ENCODE results near the gene PEDS1.

GRCh38 chr20:50169329-50169823, 15.9 kb upstream of the PEDS1 start:
- TF ChIP-seq EMX1 (CRISPR knock-in tag; IDR thresholded peaks at IDR 0.05) = no peak
- no peak for TF ChIP-seq ZNF423 (CRISPR knock-in tag; IDR thresholded peaks at IDR 0.05)
- no peak for TF ChIP-seq ARID4B (CRISPR knock-in tag; IDR thresholded peaks at IDR 0.05; ENCODE audit: borderline replicate concordance)
- no peak for TF ChIP-seq ATF6 (CRISPR knock-in tag; IDR thresholded peaks at IDR 0.05)
- peak; percentile 97 for TF ChIP-seq CTCF (IDR thresholded peaks at IDR 0.05)
- no peak for TF ChIP-seq CBFB (CRISPR knock-in tag; IDR thresholded peaks at IDR 0.05; ENCODE audit: low read depth)
- no peak for TF ChIP-seq ZNF317 (CRISPR knock-in tag; IDR thresholded peaks at IDR 0.05; ENCODE audit: borderline replicate concordance, low read depth)
- no peak for TF ChIP-seq ESRRA (CRISPR knock-in tag; IDR thresholded peaks at IDR 0.05; ENCODE audit: borderline replicate concordance)
- TF ChIP-seq IRF2 (CRISPR knock-in tag; IDR thresholded peaks at IDR 0.05; ENCODE audit: borderline replicate concordance, low read depth) = no peak
- TF ChIP-seq STAT6 (CRISPR knock-in tag; conservative IDR thresholded peaks at IDR 0.05; ENCODE audit: low read depth) = no peak
- TF ChIP-seq TCF7 (CRISPR knock-in tag; IDR thresholded peaks at IDR 0.05; ENCODE audit: low read depth) = no peak
- TF ChIP-seq MXD4 (CRISPR knock-in tag; IDR thresholded peaks at IDR 0.05; ENCODE audit: borderline replicate concordance) = no peak
- no peak for TF ChIP-seq NFATC4 (CRISPR knock-in tag; IDR thresholded peaks at IDR 0.05)
- TF ChIP-seq E2F5 (CRISPR knock-in tag; IDR thresholded peaks at IDR 0.05) = no peak
